ENCODE measurements around the gene CPED1. TPM values are rescaled to one million over a fixed set of nuclear protein-coding genes. Genes with fewer than 3 reads are reported as not detected.

The CPED1 gene
- total RNA-seq, 2 experiments from 2014 or later: not detected

DNA sequence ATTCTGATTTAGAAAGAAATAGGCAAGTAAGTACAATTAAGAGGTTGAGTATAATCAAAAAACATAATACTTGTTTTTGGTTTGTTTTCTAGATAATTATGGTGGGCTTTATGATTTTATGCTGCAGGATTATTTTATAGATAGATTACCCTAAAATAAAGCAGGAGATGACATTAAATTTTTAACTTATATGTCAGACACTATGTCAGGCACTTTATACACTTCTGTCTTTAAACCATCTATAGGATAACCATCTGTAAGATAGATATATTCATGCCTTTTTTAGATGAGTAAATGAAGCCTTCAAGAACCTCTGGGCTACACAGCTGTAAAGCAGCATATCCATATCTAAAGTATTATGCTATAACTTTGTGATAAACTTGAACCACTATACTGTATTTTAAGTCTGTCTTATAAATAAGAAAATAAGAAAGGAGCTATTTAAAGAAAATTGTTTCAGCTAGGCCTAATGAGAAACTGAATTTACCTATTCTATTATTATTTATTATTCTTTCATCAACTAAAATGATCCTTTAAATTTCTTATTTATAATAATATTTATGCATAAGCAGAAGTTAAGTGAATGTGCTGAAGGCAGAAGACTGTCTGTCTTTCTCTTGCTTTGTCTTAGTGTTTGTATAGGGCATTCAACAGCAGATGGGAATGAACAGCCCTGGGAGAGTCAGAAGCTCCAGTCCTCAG, 94.0 kb downstream of the CPED1 start:
- ATAC-seq: no peak
- Mint-ChIP-seq H3K27ac (no peak overlapping the region), H3K27me3 (ENCODE audit: low read depth) (peaks cover 12% of the 10 kb centered on the region), H3K36me3 (ENCODE audit: low read depth) (no peaks in the 10 kb centered on the region), H3K4me3 (no peak overlapping the region), H3K9me3 (ENCODE audit: insufficient read depth) (no peaks in the 10 kb centered on the region), H3K4me1 (ENCODE audit: low read depth) (no peaks in the 10 kb centered on the region)
- DNase-seq: no peak
- POLR2A ChIA-PET: no interaction called here
- CTCF ChIA-PET: interaction anchor here (0.9 to 3.1 kb wide), 4 partner anchors 11 to 291 kb away, joined by 3 to 46 read pairs (median 7); partner anchors contain the start of gene CPED1

DNA sequence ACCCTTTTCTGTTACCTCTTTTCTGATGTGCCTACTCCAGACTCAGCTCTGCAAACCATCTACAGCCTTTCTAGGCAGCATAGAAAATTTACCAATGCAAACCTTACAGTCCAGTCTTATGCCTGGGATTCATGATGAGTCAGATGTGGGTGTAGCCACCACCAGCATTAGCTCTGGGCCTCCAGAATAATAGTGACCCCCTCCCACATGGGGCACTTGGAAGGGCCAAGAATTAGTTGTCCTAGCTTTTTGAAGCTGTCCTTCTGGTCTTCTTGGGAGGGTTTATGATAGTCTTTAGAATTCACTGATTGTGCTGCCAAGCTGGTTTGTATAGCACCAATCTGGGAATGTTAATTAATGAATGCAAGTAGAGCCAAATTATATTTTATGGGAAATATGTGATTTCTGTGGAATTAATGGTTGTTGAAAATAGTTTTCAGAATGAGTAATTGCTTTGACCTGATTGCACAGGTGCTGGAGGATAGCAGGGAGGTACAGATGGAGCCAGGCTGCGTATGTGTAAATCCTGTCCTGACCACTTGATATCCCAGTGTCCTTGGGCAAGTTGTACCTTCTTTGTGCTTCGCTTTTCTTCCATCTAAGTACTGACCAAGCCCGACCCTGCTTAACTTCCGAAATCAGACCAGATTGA, 94.8 kb downstream of the CPED1 start:
- Mint-ChIP-seq H3K4me1 (ENCODE audit: low read depth) (no peaks in the 10 kb centered on the region), H3K36me3 (ENCODE audit: low read depth) (no peaks in the 10 kb centered on the region), H3K27ac (no peak overlapping the region), H3K4me3 (no peak overlapping the region), H3K9me3 (ENCODE audit: insufficient read depth) (no peaks in the 10 kb centered on the region), H3K27me3 (ENCODE audit: low read depth) (peaks cover 12% of the 10 kb centered on the region)
- no peak for DNase-seq
- ChIA-PET CTCF (interaction anchor here (3.1 kb wide), 1 partner anchor 96 kb away, joined by 46 read pairs; the partner anchor contains the start of gene CPED1), POLR2A (no interaction called here)
- ATAC-seq: no peak

DNA sequence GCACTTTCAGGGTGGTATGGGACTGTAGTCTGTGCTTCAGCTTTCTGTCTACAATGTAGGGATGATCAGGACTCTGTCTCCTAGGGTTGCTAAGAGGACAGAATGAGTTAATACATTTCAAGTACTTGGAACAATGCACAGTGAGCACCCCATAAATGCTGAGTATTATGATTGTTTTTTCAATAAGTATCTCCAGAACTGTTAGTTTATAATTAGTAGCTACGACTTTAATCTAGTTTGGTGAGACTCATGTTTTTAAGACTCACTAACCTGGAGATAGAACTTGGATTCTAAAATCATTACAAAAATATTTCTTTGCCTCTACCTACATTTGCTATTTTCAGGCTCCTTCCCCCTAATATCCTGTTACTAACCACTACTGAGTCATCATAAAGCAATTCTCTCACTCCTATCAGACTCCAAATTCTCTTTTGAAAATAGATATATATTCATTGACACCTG, 95.3 kb downstream of the CPED1 start:
- no peak overlapping the region for H3K27ac Mint-ChIP-seq
- ATAC-seq: no peak
- ChIA-PET POLR2A (no interaction called here), CTCF (interaction anchor here (1.8 kb wide), 1 partner anchor 97 kb away, joined by 6 read pairs; no protein-coding TSS in a partner anchor)
- no peaks in the 10 kb centered on the region for H3K36me3 Mint-ChIP-seq (ENCODE audit: low read depth)
- H3K4me1 Mint-ChIP-seq (ENCODE audit: low read depth): no peaks in the 10 kb centered on the region
- DNase-seq: no peak
- peaks cover 11% of the 10 kb centered on the region for H3K27me3 Mint-ChIP-seq (ENCODE audit: low read depth)
- no peak overlapping the region for H3K4me3 Mint-ChIP-seq
- no peaks in the 10 kb centered on the region for H3K9me3 Mint-ChIP-seq (ENCODE audit: insufficient read depth)

DNA sequence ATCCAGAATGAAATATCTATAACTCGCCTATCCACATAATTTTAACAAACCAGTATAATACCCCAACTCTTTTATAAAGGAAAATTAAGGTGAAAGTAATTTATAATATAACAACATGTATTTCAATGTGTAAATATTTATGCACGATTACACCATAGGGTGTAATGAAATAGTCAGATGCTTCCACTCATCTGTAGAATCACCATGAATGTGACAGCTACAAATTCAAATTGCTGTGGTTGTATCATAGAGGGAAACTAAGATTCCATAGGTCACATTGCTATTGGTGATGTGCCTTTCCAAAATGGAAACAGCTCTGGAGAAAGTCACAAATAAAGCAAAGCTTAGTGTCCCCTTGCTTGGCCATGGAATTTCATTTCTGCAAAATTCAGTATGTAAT, 95.7 kb downstream of the CPED1 start:
- POLR2A ChIA-PET: no interaction called here
- H3K27ac Mint-ChIP-seq: no peak overlapping the region
- H3K4me3 Mint-ChIP-seq: no peak overlapping the region
- ATAC-seq (no peak), DNase-seq (no peak)
- H3K27me3 Mint-ChIP-seq (ENCODE audit: low read depth): peaks cover 9% of the 10 kb centered on the region
- no peaks in the 10 kb centered on the region for H3K36me3 Mint-ChIP-seq (ENCODE audit: low read depth)
- H3K4me1 Mint-ChIP-seq (ENCODE audit: low read depth): no peaks in the 10 kb centered on the region
- CTCF ChIA-PET: interaction anchor here (1.8 kb wide), 1 partner anchor 97 kb away, joined by 6 read pairs; no protein-coding TSS in a partner anchor
- H3K9me3 Mint-ChIP-seq (ENCODE audit: insufficient read depth): no peaks in the 10 kb centered on the region

DNA sequence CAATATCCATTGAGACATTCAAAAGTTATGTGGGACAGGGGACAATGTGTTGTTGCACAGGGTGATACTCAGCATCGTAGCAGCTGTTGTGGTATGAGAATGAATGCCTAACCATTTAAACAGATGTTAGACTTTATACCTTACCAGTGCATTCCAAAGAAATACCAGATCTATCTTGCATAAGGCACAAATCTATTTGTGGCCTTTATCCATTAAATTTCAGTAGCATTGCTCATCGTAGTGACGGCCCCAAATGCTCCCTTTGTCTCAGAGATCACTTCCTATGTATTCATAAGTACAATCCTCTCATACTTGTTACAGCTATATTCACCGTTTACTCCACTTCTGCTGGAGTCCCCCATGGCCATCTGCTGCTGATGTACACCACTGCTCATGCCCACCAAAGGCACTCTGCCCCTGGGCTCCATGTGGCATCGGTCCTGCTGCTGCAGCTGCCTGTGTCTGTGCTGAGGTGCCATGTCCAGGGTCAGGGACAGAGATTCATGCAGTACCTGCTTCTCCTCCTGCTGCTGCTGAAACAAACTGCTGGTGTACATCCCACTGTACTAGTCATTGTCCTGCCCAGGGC, 96.3 kb downstream of the CPED1 start:
- H3K9me3 Mint-ChIP-seq (ENCODE audit: insufficient read depth): no peaks in the 10 kb centered on the region
- ChIA-PET CTCF (interaction anchor here (0.7 to 1.8 kb wide), 2 partner anchors 23 to 98 kb away, joined by 3 to 6 read pairs; no protein-coding TSS in a partner anchor), POLR2A (no interaction called here)
- DNase-seq: no peak
- no peak overlapping the region for H3K27ac Mint-ChIP-seq
- H3K4me1 Mint-ChIP-seq (ENCODE audit: low read depth): no peaks in the 10 kb centered on the region
- H3K36me3 Mint-ChIP-seq (ENCODE audit: low read depth): no peaks in the 10 kb centered on the region
- no peak for ATAC-seq
- H3K27me3 Mint-ChIP-seq (ENCODE audit: low read depth): peaks cover 9% of the 10 kb centered on the region
- no peak overlapping the region for H3K4me3 Mint-ChIP-seq

DNA sequence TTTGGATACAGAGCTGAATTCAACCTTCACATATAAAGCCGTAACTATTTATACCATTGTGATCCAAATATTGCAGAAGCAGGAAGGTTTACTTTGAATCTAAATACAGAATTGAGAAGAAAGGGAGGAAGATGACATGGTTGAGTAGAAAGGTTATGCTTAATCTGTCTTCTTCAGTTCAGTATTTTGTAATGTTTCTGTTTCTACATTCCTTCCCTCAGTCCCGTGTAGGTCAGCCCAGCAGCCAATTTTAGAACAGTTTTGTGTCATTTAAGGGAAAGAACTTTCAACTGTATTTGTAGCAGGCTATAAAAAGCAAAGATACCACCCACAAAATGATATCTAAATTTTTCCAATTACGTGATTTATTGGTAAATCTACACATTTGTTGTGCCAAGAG, 97.4 kb downstream of the CPED1 start:
- Mint-ChIP-seq H3K4me1 (ENCODE audit: low read depth) (no peaks in the 10 kb centered on the region), H3K9me3 (ENCODE audit: insufficient read depth) (no peaks in the 10 kb centered on the region), H3K27ac (no peak overlapping the region), H3K27me3 (ENCODE audit: low read depth) (peaks cover 9% of the 10 kb centered on the region), H3K4me3 (no peak overlapping the region), H3K36me3 (ENCODE audit: low read depth) (no peaks in the 10 kb centered on the region)
- ChIA-PET POLR2A (no interaction called here), CTCF (no interaction called here)
- DNase-seq: no peak
- no peak for ATAC-seq

DNA sequence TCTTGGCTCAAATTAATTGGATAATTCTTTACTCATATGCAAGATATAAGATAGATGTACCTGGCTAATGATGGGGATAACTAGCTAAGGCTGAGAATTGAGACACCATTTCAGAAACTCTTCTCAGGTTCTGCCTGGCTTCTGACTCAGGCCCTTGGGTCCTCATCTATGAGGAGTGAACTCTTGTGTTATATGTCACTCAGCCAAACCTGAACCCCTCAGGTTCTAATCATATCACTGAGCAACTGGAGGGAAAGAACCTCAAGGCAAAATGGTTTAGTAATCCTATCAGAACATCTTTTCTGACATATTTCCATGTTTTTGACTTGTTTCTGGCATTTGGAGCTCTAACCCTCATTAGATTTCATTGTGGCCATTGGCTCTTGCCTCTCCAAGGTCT, 100.4 kb downstream of the CPED1 start:
- ATAC-seq (no peak), DNase-seq (no peak)
- ChIA-PET POLR2A (no interaction called here), CTCF (no interaction called here)
- H3K27me3 Mint-ChIP-seq (ENCODE audit: low read depth): peaks cover 9% of the 10 kb centered on the region
- H3K9me3 Mint-ChIP-seq (ENCODE audit: insufficient read depth): no peaks in the 10 kb centered on the region
- no peaks in the 10 kb centered on the region for H3K36me3 Mint-ChIP-seq (ENCODE audit: low read depth)
- no peak overlapping the region for H3K4me3 Mint-ChIP-seq
- no peak overlapping the region for H3K27ac Mint-ChIP-seq
- no peaks in the 10 kb centered on the region for H3K4me1 Mint-ChIP-seq (ENCODE audit: low read depth)

DNA sequence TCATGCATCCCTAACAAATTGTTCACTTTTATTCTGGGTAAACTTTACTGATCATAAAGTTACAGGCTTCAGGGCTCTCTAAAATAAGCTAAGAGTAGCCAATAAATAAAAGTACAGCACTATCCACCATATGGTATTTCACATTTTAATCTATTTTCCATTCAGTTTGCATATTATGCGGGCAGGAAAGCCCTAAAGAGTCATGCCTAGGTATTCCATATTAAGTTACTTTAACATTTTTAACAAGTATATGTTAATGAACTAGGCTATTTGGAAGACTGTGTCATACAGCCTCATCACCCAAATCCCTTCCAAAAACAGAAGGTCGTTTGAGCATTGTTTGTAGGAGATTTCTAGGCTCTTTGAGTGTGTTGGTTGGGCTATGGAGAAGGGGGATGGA, 106.3 kb downstream of the CPED1 start:
- H3K36me3 Mint-ChIP-seq (ENCODE audit: low read depth): no peaks in the 10 kb centered on the region
- no peaks in the 10 kb centered on the region for H3K4me1 Mint-ChIP-seq (ENCODE audit: low read depth)
- ChIA-PET POLR2A (no interaction called here), CTCF (no interaction called here)
- peaks cover 10% of the 10 kb centered on the region for H3K27me3 Mint-ChIP-seq (ENCODE audit: low read depth)
- no peak overlapping the region for H3K27ac Mint-ChIP-seq
- DNase-seq: no peak
- H3K9me3 Mint-ChIP-seq (ENCODE audit: insufficient read depth): no peaks in the 10 kb centered on the region
- no peak overlapping the region for H3K4me3 Mint-ChIP-seq
- ATAC-seq: no peak

DNA sequence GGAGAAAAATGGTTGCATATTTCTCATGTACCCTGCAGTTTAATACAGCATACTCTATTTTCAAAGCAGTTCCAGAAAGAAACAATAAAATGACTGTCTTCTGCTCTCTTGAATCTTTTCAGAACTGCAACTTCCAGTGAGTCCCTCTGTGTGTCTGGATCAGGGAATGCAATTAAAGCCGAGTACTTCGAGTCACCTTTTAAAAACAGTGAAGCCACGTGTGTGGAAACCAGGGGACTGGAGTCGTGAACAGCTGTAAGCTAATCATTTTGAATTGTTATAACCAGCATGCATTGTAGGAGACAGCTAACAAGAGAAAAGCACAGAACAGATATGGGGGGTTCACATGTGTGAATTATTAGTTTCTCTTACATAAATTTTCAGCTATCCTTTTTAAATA, 109.1 kb downstream of the CPED1 start:
- CTCF ChIA-PET: interaction anchor here (1.4 kb wide), 1 partner anchor 10 kb away, joined by 4 read pairs; no protein-coding TSS in a partner anchor

DNA sequence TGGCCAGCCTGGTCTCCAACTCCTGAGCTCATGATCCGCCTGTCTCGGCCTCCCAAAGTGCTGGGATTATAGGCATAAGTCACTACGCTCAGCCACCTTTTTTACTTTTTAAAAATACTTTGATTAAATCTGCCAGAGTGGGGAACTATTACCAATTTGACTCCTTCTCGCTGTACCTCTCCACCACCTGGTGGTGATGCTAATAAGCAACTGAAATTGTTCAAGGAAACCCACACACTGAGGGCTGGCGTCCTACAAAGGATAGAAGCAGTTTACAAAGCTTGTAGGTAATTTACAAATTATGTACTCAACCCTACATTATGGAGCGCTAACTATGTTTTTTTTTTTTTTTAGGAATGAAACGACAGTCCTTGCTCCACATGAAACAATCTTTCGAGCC, 111.1 kb downstream of the CPED1 start:
- CTCF ChIA-PET: interaction anchor here (1.4 to 1.7 kb wide), 3 partner anchors 9 to 293 kb away, joined by 3 to 6 read pairs (median 6); no protein-coding TSS in a partner anchor
- POLR2A ChIA-PET: no interaction called here
- ATAC-seq (no peak), DNase-seq (no peak)
- Mint-ChIP-seq H3K4me1 (ENCODE audit: low read depth) (no peaks in the 10 kb centered on the region), H3K27me3 (ENCODE audit: low read depth) (peaks cover 13% of the 10 kb centered on the region), H3K27ac (no peak overlapping the region), H3K4me3 (no peak overlapping the region), H3K9me3 (ENCODE audit: insufficient read depth) (no peaks in the 10 kb centered on the region), H3K36me3 (ENCODE audit: low read depth) (no peaks in the 10 kb centered on the region)

More for the DNA sequence above, 109.1 kb downstream of the CPED1 start:
- Mint-ChIP-seq H3K27me3 (ENCODE audit: low read depth) (peaks cover 10% of the 10 kb centered on the region), H3K36me3 (ENCODE audit: low read depth) (no peaks in the 10 kb centered on the region), H3K9me3 (ENCODE audit: insufficient read depth) (no peaks in the 10 kb centered on the region), H3K4me3 (no peak overlapping the region), H3K4me1 (ENCODE audit: low read depth) (no peaks in the 10 kb centered on the region), H3K27ac (no peak overlapping the region)
- POLR2A ChIA-PET: no interaction called here
- ATAC-seq (no peak), DNase-seq (no peak)

DNA sequence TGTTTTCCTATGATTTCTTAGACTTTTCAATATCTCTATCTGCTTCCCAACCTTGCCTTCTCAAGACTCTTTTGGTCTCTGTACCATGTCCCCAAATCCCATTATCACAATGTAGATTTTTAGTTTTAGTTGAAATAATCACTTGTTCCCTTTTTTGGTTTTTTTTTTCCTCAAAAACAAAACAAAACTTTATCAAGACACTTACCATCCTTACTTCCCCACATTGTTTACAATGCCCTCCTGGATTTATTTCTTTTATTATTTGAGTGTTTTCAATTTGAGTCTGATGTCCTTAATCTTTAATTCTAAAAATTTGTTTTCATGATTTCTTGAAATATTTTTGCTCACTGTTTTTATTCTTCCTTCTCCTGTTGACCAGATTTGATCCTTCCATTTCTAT, 112.6 kb downstream of the CPED1 start:
- H3K4me1 Mint-ChIP-seq (ENCODE audit: low read depth): no peaks in the 10 kb centered on the region
- CTCF ChIA-PET: interaction anchor here (1.4 to 1.7 kb wide), 2 partner anchors 114 to 294 kb away, joined by 3 to 6 read pairs; no protein-coding TSS in a partner anchor
- no peaks in the 10 kb centered on the region for H3K9me3 Mint-ChIP-seq (ENCODE audit: insufficient read depth)
- H3K4me3 Mint-ChIP-seq: no peak overlapping the region
- H3K36me3 Mint-ChIP-seq (ENCODE audit: low read depth): no peaks in the 10 kb centered on the region
- H3K27ac Mint-ChIP-seq: no peak overlapping the region
- ATAC-seq (no peak), DNase-seq (no peak)
- POLR2A ChIA-PET: no interaction called here
- H3K27me3 Mint-ChIP-seq (ENCODE audit: low read depth): peaks cover 11% of the 10 kb centered on the region

DNA sequence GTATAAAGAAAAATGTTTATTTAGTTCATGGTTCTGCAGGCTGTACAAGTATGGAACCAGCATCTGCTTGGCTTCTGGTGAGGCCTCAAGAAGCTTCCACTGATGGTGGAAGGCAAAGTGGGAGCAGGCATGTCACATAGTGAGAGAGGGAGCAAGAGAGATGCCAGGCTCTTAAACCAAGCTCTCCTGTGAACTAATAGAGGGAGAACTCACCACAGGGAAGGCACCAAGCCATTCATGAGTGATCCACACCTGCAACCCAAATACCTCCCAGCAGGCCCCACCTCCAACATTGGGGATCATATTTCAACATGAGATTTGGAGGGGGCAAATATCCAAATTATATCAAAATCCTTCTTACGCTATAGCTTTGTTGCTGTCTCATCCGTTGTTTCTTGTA, 113.1 kb downstream of the CPED1 start:
- Mint-ChIP-seq H3K4me3 (no peak overlapping the region), H3K36me3 (ENCODE audit: low read depth) (no peaks in the 10 kb centered on the region), H3K27me3 (ENCODE audit: low read depth) (peaks cover 10% of the 10 kb centered on the region), H3K4me1 (ENCODE audit: low read depth) (no peaks in the 10 kb centered on the region), H3K27ac (no peak overlapping the region), H3K9me3 (ENCODE audit: insufficient read depth) (no peaks in the 10 kb centered on the region)
- ATAC-seq (no peak), DNase-seq (no peak)
- ChIA-PET CTCF (no interaction called here), POLR2A (no interaction called here)

Data from activated CD8-positive, alpha-beta T cell treated with anti-CD3 and anti-CD28 coated beads, Interleukin-2, amount 10 ng/mL, durations not matched to agents 7 days and 5 days (primary cell).